IMR-90 (cell line): ENCODE results near the gene NEDD4L.

Experiments
- BHLHE40 ChIP-seq: fragments of 150-350 bp; IDR thresholded peaks from 2 replicates; pipeline ENCODE4 v1.6.1; 2016; ENCODE audit warnings: mild to moderate bottlenecking, low read depth, low read length
- CTCF ChIP-seq: conservative IDR thresholded peaks from 2 replicates; pipeline ENCODE4 v1.5.1; 2012; ENCODE audit warnings: mild to moderate bottlenecking, low read depth, low read length, improper control_type of control experiment
- MAFK ChIP-seq: IDR thresholded peaks from 2 replicates; pipeline ENCODE4 v1.6.1; 2012; ENCODE audit warnings: low read depth, low read length, improper control_type of control experiment
- POLR2A ChIP-seq: IDR thresholded peaks from 2 replicates; pipeline ENCODE4 v1.6.1; 2012; ENCODE audit warnings: mild to moderate bottlenecking, low read depth, low read length
- RFX5 ChIP-seq: IDR thresholded peaks from 2 replicates; pipeline ENCODE4 v1.8.0; 2012; ENCODE audit warnings: low read depth, mild to moderate bottlenecking, low read length, moderate library complexity

GRCh38 chr18:58290116-58290695 is 246.2 kb downstream of the NEDD4L start:
- TF ChIP-seq POLR2A, result no peak
- no peak for TF ChIP-seq RFX5
- no peak for TF ChIP-seq BHLHE40
- TF ChIP-seq CTCF, result no peak
- TF ChIP-seq MAFK, result no peak
